BJ (cell line): ENCODE measurements around the gene PRRC2B. TPM values are rescaled to one million over a fixed set of nuclear protein-coding genes. Genes with fewer than 3 reads are reported as not detected.

ENCODE experiments used
- CTCF ChIA-PET: fragments of 350-600 bp; formaldehyde crosslinking; extraction: SDS; loops from one replicate; lab custom pipeline; 2021; ENCODE audit warnings: antibody characterized with exemption, inconsistent platforms; lab: Yijun Ruan, JAX
- POLR2A ChIA-PET: fragments of 300-600 bp; sonication (Branson Sonifier 250); formaldehyde crosslinking; extraction: SDS; loops from one replicate; lab custom pipeline; 2021; ENCODE audit warnings: antibody characterized with exemption; lab: Charles Lee
- DNase-seq: peaks from one replicate; pipeline ENCODE4 v3.0.0-alpha.2; 2011; ENCODE audit warnings: low read depth
- H3K27me3 ChIP-seq: 2 replicates; pipeline ENCODE4 v1.6.0; 2011; ENCODE audit warnings: low read length; ENCODE audit not compliant: control insufficient read depth, insufficient read depth
- H3K36me3 ChIP-seq: 2 replicates; pipeline ENCODE4 v1.5.1; 2011; ENCODE audit warnings: low read length; ENCODE audit not compliant: control insufficient read depth, insufficient read depth
- H3K4me3 ChIP-seq: 2 replicates; pipeline ENCODE4 v1.5.1; 2011; ENCODE audit warnings: low read depth, mild to moderate bottlenecking, control low read depth, low read length
- CTCF ChIP-seq: IDR thresholded peaks from 2 replicates; pipeline ENCODE4 v1.5.1; 2011; ENCODE audit warnings: low read depth, mild to moderate bottlenecking, control low read depth, inconsistent platforms, low read length, moderate library complexity; ENCODE audit not compliant: insufficient read depth
- polyA plus RNA-seq: library from polyadenylated mRNA; depleted of rRNA; stranded (reverse); fragments of >200 nt; gene quantifications from 2 replicates; pipeline ENCODE4 v1.2.3, GENCODE V29; 2011

PRRC2B gene
- polyA plus RNA-seq, 1 experiment = 25.8 TPM

GRCh38 chr9:131522257-131523085, 128.6 kb downstream of the PRRC2B start:
- no peak for DNase-seq
- CTCF ChIA-PET = interaction anchor here (0.9 kb wide), 1 partner anchor 45 kb away, joined by 3 read pairs; no protein-coding TSS in a partner anchor
- POLR2A ChIA-PET = no interaction called here
- Histone ChIP-seq H3K36me3 (peaks cover 47% of the 10 kb centered on the region), H3K4me3 (no peak overlapping the region), H3K27me3 (no peaks in the 10 kb centered on the region)
- no peak for TF ChIP-seq CTCF

GRCh38 chr9:131523086-131523388, 129.2 kb downstream of the PRRC2B start:
- Histone ChIP-seq H3K27me3 (no peaks in the 10 kb centered on the region), H3K36me3 (peaks cover 47% of the 10 kb centered on the region), H3K4me3 (no peak overlapping the region)
- CTCF ChIA-PET = no interaction called here
- no peak for DNase-seq
- TF ChIP-seq CTCF = no peak
- POLR2A ChIA-PET = no interaction called here

GRCh38 chr9:131523451-131524435, 129.9 kb downstream of the PRRC2B start:
- peaks cover 47% of the 10 kb centered on the region for H3K36me3 ChIP-seq

GRCh38 chr9:131524665-131525315, 130.9 kb downstream of the PRRC2B start:
- CTCF ChIA-PET = no interaction called here
- Histone ChIP-seq H3K36me3 (peaks cover 44% of the 10 kb centered on the region), H3K4me3 (no peak overlapping the region), H3K27me3 (no peaks in the 10 kb centered on the region)
- DNase-seq = peak; percentile 51
- POLR2A ChIA-PET = no interaction called here
- no peak for TF ChIP-seq CTCF

More at GRCh38 chr9:131523451-131524435, 129.9 kb downstream of the PRRC2B start:
- H3K27me3 ChIP-seq = no peaks in the 10 kb centered on the region
- no peak for DNase-seq
- H3K4me3 ChIP-seq = no peak overlapping the region
- ChIA-PET POLR2A (no interaction called here), CTCF (interaction anchor here (0.7 kb wide), 1 partner anchor 174 kb away, joined by 3 read pairs; no protein-coding TSS in a partner anchor)
- no peak for TF ChIP-seq CTCF
